ENCODE measurements around the gene IDI1.
A peak's percentile ranks its signal among the peaks of the same experiment; 100 is the strongest.
"Not testable (repeated sequence)": the region's sequence is repeated elsewhere in the genome, so short reads cannot be mapped to it uniquely, and the experiment has no call there.

The IDI1 gene

DNA sequence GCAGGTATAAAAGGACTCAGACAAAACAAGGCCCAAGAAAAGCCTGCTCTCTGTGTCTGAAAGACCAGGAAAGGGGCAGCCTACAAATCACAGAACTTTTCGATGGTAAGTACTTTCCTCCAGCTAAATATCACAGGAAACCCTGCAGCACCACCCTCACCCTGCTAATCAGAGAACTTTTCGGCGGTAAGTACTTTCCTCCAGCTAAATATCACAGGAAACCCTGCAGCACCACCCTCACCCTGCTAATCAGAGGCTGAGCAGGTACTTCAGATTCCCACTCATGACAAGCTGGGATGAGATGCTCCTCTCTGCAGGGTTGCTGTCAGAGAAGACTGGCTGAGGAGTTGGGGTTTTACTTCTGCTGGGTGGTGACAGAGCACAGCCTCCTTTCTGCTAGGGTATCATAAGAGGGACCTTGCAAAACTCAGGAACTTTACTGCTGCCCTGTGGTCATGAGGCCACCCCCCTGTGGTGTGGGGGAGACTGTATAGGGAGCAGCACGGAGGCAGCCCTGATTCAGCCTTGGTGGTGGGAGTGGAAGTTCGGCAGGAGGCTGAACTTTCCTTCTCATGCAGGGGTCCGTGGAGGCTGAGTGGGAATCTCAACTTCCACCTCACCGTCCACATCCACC, 14.4 kb upstream of the IDI1 start:
- no peak for DNase-seq

DNA sequence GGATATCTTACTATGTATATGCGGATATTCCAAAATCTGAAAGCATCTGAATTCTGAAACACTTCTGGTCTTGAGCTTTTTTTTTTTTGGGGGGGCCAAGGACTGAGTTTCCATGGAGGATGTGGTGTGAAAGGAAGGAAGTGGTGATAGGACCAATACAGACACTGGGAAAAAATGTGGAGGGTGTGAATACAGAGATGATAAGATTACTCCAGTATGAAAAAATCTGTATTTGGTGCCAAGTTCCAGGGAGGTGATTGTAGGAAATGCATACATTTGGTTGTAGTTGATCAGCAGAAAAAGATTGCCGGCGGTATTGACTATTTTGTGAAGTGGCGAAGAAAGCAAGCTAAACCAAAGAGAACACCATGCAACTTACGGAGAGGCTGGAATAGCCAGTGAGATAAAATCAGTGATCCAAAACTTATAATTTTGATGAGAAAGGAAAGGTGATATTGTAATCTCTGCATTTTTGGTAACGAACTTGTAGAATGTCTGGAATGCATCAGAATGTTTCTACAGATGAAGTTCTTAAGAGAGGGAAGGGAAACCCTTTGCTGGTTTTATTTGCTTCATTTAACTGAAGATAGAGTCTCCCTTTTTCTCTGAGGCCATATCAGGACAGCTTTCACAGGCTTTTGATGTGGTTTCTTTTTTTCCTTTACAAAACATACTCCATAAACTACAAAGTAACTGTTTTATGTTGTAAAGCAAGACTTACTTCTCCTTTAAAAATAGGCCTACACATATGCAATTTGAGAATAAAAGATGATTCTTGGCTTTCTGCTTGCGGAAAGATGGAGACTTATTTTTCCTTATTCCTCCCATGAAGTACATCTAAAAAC, 13.2 kb upstream of the IDI1 start:
- DNase-seq: no peak

GRCh38 chr10:1059902-1060301, 11.0 kb upstream of the IDI1 start:
- no peak for DNase-seq

DNA sequence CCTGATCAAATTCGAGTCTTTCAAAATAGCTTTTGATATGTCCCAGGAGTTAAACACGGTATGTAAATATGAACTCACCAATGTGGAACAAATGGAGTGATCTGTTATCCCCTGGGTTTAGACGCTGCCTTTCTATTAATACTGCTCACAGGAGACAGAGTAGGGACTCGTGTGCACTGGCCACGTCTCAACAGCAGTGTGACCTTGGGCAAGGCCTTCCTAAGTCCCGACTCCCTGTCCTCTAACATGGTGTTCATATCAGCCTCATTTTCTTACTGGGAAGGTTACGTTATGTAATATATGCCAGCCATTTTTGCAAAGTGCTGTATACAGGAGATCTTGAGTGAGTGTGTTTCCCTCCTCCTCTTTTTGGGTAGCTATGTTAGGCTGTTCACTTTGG, 9.1 kb upstream of the IDI1 start:
- no peak for DNase-seq

DNA sequence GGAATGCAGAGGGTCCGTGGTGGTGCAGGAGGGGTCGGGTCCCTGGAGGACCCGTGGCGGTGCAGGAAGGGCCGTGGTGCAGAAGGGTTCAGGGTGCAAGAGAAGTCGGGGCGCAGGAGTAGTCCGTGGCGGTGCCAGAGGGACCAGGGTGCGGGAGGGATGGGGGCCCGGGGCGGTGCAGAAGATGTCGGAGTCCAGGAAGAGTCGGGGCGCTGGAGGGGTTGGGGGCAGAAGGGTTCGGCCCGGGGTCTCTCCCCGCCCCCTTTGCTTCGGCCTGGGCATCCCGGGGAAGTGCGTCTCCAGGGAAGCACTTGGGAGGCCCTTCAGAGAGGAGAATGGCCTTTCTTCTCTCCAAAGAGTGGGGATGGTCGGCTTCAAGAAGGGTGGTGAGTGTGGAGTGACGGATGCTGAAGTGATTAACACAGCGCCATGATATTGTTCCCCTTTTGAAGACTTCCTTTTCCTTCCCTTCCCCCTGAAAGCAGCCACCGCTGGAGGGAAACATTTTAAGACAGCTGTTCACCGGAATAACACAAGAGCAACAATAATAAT, 8.3 kb upstream of the IDI1 start:
- no peak for DNase-seq

DNA sequence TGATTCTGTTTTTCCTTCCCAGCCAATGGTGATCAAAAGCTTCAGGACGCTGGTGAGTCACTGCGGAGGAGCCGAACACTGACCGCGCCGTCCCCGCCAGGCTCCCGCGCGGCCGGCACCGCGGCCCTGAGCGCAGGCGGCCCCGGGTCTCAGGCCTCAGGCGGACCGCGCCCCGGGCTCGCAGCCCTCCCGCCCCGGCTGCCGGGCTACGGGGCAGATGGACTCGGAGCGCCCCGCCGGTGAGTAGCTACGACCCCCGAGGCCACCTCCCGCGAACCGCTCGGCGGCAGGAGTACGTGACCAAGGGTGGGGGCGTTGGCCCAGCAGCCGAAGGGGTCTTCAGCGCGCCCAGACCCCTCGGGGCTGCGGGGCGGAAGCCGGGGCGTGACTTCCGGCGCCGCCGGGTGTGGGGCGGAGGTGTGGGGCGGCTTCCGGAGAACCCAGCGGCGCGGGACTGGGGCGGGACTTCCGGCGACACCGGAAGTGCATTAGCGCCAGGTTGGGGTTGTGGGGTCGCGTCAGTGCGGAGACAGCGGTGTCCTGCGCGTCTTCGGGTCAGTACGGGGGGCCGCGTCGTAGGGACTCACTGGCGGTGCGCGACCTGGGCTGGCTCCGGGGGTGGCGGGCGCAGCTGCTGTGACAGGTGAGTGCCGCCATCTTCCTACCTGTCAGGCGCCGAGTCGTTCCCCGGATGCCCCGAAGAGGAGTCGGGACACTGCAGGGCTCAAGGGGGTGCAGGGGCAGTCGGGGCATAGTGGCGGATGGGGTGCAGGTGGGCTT, 7.6 kb upstream of the IDI1 start, which contains the start of gene WDR37:
Gene WDR37 (plus strand): TSS at position 60 of the 780 bp plus-strand sequence. CDS start 15,771 bp downstream, outside the sequence.
- peak; percentile 37 for DNase-seq

GRCh38 chr10:1054684-1055083, 5.8 kb upstream of the IDI1 start:
- no peak for DNase-seq

GRCh38 chr10:1050554-1050953, 1.6 kb upstream of the IDI1 start:
- DNase-seq: no peak

DNA sequence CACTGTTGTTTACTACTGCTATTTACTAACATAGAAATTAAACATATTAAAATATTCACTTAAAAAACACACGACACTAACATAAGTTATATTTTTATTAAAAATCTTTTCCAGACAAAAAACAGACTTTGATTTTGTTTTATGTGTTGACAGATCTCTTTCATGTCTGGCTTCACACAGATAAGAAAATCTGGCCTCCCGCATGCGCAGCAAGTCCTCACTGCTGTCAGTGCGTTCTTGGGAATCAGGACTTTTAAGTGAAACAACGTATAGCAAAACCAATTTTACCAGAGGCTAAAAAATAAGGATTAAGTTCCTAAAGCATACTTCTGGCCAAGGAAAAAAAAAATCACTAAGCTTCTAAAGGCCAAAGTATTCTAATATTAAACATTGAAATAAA, 1.2 kb upstream of the IDI1 start:
- DNase-seq: no peak

GRCh38 chr10:1049425-1049958, 573 bp upstream of the IDI1 start:
- DNase-seq: no peak

- no peak for DNase-seq
Observed at GRCh38 chr10:1048349-1048731, 579 bp downstream of the IDI1 start.

DNA sequence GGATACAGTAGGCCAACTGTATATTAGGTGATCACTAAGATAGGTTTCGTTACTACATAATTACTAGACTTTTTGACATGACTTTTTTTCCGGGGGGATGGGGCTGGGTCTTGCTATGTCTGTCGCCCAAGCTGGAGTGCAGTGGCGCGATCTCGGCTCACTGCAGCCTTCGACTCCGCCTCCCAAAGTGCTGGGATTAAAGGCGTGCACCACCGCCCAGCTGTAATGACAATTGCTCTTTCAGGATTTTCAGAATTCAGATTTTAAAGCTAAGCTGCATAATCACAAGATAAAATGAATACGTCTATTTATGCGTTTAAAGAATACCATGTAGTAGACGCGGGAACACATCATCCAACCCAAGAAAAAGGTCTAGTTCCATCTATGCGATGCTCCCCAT, 982 bp downstream of the IDI1 start:
- DNase-seq: no peak

DNA sequence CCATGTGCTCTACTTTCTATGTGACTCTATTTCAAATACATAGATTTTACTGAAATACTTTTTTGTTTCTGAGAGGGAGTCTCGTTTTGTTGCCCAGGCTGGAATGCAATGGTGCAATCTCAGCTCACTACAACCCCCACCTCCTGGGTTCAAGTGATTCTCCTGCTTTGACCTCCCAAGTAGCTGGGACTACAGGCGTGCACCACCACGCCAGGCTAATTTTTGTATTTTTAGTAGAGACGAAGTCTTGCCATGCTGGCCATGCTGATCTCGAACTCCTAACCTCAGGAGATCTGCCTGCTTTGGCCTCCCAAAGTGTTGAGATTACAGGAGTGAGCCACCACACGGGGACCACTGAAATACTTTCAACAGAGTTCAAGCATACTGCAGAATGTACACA, 3.5 kb downstream of the IDI1 start:
- no peak for DNase-seq

- DNase-seq: no peak
Observed at GRCh38 chr10:1044964-1045363, 4.0 kb downstream of the IDI1 start.

DNA sequence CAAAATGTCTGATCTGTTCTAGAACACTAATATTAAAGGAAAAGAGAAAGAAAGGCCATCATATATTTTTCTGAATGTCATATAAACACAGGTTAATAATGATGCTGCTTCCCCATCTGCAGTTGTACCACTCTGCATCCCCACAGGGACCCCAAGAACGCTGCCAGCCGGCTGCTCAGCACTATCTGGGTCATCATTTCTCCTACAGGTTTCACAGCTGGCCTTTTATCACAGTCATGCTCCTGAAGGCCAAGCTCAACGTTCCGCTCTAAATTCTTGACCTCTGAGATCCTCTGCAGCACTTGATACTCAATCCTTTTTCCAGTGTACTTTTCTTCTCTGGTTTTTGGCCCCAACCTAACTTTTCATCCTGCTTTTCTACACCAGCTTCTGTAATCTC, 4.8 kb downstream of the IDI1 start:
- no peak for DNase-seq

DNA sequence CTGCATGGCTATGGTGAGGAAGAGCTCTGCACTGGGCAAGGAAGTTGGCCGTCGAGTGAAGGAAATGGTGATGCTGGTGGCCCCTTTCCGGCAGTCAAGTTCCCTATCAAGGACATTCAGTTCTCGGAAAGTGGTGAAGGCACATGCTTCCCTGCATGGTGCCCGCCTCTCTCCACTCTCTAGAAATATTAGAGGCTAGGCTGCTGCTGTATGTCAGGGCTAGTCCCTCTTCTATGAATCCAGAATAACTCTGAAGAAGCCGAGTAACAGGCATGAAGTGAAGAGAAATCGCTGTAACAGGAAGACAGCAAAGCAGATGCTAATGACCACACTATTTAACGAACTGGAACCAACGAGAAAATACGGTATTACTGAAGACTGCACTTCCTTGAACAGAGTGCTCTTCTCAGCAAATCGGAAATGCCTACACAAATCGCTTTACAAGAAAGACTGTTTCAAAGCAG, 5.4 kb downstream of the IDI1 start:
- DNase-seq: no peak

GRCh38 chr10:1041514-1041913, 7.4 kb downstream of the IDI1 start:
- no peak for DNase-seq

GRCh38 chr10:1040133-1040532, 8.8 kb downstream of the IDI1 start:
- no peak for DNase-seq

- DNase-seq: not testable (repeated sequence)
Observed at GRCh38 chr10:1038769-1039168, 10.2 kb downstream of the IDI1 start.

GRCh38 chr10:1037098-1037497, 11.8 kb downstream of the IDI1 start:
- DNase-seq: no peak

DNA sequence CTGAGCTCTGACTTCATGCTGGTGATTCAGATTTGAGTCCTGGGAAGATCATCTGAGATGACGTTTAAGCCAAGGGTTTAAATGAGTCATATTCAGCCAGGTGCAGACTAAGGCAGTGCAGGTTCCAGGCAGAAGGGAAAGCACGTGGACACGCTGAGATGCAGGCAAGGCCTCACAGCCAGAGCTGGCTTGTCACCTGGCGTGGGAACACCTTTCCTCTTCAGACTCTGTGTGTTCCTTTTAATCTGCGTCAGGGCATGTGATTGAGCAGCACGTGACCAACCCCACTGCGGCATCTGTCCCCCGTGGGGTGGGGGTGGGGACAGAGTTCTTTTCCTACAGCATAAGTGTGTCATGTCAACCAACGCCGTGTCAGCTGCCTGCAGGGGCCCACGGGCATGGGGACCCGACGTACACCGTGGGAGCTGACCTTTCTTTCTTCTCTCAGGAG, 12.6 kb downstream of the IDI1 start:
- peak; percentile 8 for DNase-seq

- no peak for DNase-seq
Observed at GRCh38 chr10:1035201-1035600, 13.7 kb downstream of the IDI1 start.

GRCh38 chr10:1034758-1035157, 14.2 kb downstream of the IDI1 start:
- no peak for DNase-seq
